Stomach (tissue), 4 donors: ENCODE measurements around the gene NELL1.

Experiments used
- CTCF ChIP-seq, 7 experiments: fragments of 450-650 bp in 4 of 7; fragments of 200-600 bp in 3 of 7; sonication (generic) in 3 of 7; IDR thresholded peaks; one replicate each; pipeline ENCODE4 v1.5.1; 2016 to 2019; ENCODE audit warnings: antibody characterized with exemption in 7 of 7, control low read depth in 2 of 7, mild to moderate bottlenecking in 1 of 7
- EP300 ChIP-seq: sonication (generic); formaldehyde crosslinking; IDR thresholded peaks from one replicate; pipeline ENCODE4 v1.6.1; 2017; ENCODE audit warnings: antibody characterized with exemption
- POLR2A ChIP-seq, 4 donors: fragments of 450-650 bp; IDR thresholded peaks; one replicate each; pipeline ENCODE4 v1.6.1; 2016; ENCODE audit warnings: antibody characterized with exemption in 4 of 4, control low read depth in 2 of 4, mild to moderate bottlenecking in 1 of 4, moderate library complexity in 1 of 4
- POLR2AphosphoS5 ChIP-seq, 3 donors: sonication (generic); formaldehyde crosslinking; IDR thresholded peaks; one replicate each; pipeline ENCODE4 v1.6.1; 2016; ENCODE audit warnings: antibody characterized with exemption in 3 of 3

GRCh38 chr11:21148376-21148775, 479.0 kb downstream of the NELL1 start:
- TF ChIP-seq CTCF (IDR thresholded peaks at IDR 0.05) (no peak), POLR2AphosphoS5 (IDR thresholded peaks at IDR 0.05) (no peak), POLR2A (IDR thresholded peaks at IDR 0.05) (no peak), EP300 (no peak)
